ENCODE data around the gene SPOCD1. TPM values are rescaled to one million over a fixed set of nuclear protein-coding genes. Genes with fewer than 3 reads are reported as not detected.

Gene SPOCD1
- total RNA-seq, 1 experiment from 2014 or later, result 0.66 TPM

DNA sequence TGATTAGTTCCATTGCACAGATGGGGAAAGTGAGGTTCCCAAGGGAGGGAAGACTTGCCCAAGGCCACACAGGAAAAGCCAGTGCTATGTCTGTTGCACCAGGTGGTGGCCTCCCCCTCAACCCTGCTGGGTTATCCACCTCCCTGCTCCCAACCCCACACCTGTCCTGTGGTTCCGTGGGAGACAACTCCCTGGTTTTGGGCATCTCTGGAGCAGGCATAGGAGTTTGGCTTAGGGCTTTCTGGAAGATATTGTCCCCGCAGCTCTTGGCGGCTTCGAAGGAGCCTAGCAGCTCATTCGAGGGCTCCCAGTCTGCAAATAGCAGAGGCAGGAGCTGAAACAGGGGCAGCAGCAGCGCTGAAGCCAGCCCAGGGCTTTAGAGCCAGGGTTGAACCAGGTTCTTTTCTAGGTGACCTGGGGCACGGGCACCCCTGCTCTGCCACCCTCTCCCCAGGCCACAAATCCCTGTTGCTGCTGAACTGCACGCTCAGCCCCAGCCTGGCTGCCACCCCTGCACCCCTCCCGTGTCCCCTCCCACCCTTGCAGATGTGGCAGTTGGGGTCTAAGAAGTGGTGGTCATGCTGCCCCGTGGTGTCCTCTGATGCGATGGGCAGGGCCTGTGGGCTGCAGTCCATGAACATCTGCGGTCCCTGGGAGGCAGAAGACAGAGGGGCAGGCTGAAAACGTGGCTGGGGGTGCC is 22.1 kb downstream of the SPOCD1 start:
- no peak overlapping the region for H3K27ac Mint-ChIP-seq (ENCODE audit: unreplicated experiment)

GRCh38 chr1:31793086-31793485 is 22.7 kb downstream of the SPOCD1 start:
- H3K4me3 Mint-ChIP-seq (ENCODE audit: unreplicated experiment), result no peak overlapping the region
- no peaks in the 10 kb centered on the region for H3K4me1 Mint-ChIP-seq (ENCODE audit: low read depth, unreplicated experiment)
- no TSS peak for BruUV-seq (replicated peaks)
- no peak overlapping the region for H3K27ac Mint-ChIP-seq (ENCODE audit: unreplicated experiment)
- no peak for DNase-seq
- H3K27me3 Mint-ChIP-seq (ENCODE audit: insufficient read depth, unreplicated experiment), result no peaks in the 10 kb centered on the region
- 0 out of 2 replicates have a peak, but pooled peaks cover 4% of the 10 kb centered on the region for H3K4me1 ChIP-seq
- intact Hi-C loops (cut with micrococcal nuclease; ENCODE audit: unreplicated experiment), result no loop called here
- TF ChIP-seq, protein P1, sequence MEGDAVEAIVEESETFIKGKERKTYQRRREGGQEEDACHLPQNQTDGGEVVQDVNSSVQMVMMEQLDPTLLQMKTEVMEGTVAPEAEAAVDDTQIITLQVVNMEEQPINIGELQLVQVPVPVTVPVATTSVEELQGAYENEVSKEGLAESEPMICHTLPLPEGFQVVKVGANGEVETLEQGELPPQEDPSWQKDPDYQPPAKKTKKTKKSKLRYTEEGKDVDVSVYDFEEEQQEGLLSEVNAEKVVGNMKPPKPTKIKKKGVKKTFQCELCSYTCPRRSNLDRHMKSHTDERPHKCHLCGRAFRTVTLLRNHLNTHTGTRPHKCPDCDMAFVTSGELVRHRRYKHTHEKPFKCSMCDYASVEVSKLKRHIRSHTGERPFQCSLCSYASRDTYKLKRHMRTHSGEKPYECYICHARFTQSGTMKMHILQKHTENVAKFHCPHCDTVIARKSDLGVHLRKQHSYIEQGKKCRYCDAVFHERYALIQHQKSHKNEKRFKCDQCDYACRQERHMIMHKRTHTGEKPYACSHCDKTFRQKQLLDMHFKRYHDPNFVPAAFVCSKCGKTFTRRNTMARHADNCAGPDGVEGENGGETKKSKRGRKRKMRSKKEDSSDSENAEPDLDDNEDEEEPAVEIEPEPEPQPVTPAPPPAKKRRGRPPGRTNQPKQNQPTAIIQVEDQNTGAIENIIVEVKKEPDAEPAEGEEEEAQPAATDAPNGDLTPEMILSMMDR (IDR thresholded peaks at IDR 0.05; ENCODE audit: insufficient read depth in 1 of 2, low read depth in 1 of 2, low read length in 1 of 2, severe bottlenecking in 1 of 2, unreplicated experiment in 1 of 2), result no peak
- ChIA-PET POLR2A (no interaction called here), CTCF (no interaction called here)
- H3K4me3 ChIP-seq (ENCODE audit: low read depth, low read length), result no peak overlapping the region
- no peaks in the 10 kb centered on the region for H3K9me3 Mint-ChIP-seq (ENCODE audit: unreplicated experiment)
- H3K36me3 ChIP-seq (ENCODE audit: control insufficient read depth, insufficient read depth, low read length), result no peaks in the 10 kb centered on the region
- H3K36me3 Mint-ChIP-seq (ENCODE audit: insufficient read depth, unreplicated experiment), result no peaks in the 10 kb centered on the region
- H3K9me3 ChIP-seq, result no peaks in the 10 kb centered on the region
- no peaks in the 10 kb centered on the region for H3K27me3 ChIP-seq (replicated peaks; ENCODE audit: control insufficient read depth, insufficient read depth, low read length)

More for the DNA sequence above, 22.1 kb downstream of the SPOCD1 start:
- DNase-seq, result no peak
- BruUV-seq (replicated peaks), result no TSS peak
- no peak overlapping the region for H3K4me3 ChIP-seq (ENCODE audit: low read depth, low read length)
- POLR2A ChIA-PET, result no interaction called here
- intact Hi-C loops (cut with micrococcal nuclease; ENCODE audit: unreplicated experiment), result no loop called here
- no peaks in the 10 kb centered on the region for H3K9me3 Mint-ChIP-seq (ENCODE audit: unreplicated experiment)
- H3K9me3 ChIP-seq, result no peaks in the 10 kb centered on the region
- no peaks in the 10 kb centered on the region for H3K4me1 Mint-ChIP-seq (ENCODE audit: low read depth, unreplicated experiment)
- no peaks in the 10 kb centered on the region for H3K36me3 Mint-ChIP-seq (ENCODE audit: insufficient read depth, unreplicated experiment)
- no peaks in the 10 kb centered on the region for H3K27me3 Mint-ChIP-seq (ENCODE audit: insufficient read depth, unreplicated experiment)
- H3K4me1 ChIP-seq, result 0 out of 2 replicates have a peak, but pooled peaks cover 4% of the 10 kb centered on the region
- TF ChIP-seq, protein P1 (IDR thresholded peaks at IDR 0.05; ENCODE audit: insufficient read depth in 1 of 2, low read depth in 1 of 2, low read length in 1 of 2, severe bottlenecking in 1 of 2, unreplicated experiment in 1 of 2), result no peak
- no peak overlapping the region for H3K4me3 Mint-ChIP-seq (ENCODE audit: unreplicated experiment)
- H3K27me3 ChIP-seq (replicated peaks; ENCODE audit: control insufficient read depth, insufficient read depth, low read length), result no peaks in the 10 kb centered on the region
- CTCF ChIA-PET, result no interaction called here
- H3K36me3 ChIP-seq (ENCODE audit: control insufficient read depth, insufficient read depth, low read length), result no peaks in the 10 kb centered on the region

GRCh38 chr1:31792541-31792940 is 23.3 kb downstream of the SPOCD1 start:
- Histone ChIP-seq H3K9me3 (no peaks in the 10 kb centered on the region), H3K27me3 (replicated peaks; ENCODE audit: control insufficient read depth, insufficient read depth, low read length) (no peaks in the 10 kb centered on the region), H3K4me1 (0 out of 2 replicates have a peak, but pooled peaks cover 7% of the 10 kb centered on the region), H3K4me3 (ENCODE audit: low read depth, low read length) (no peak overlapping the region), H3K36me3 (ENCODE audit: control insufficient read depth, insufficient read depth, low read length) (no peaks in the 10 kb centered on the region)
- Mint-ChIP-seq H3K4me1 (ENCODE audit: low read depth, unreplicated experiment) (no peaks in the 10 kb centered on the region), H3K27ac (ENCODE audit: unreplicated experiment) (no peak overlapping the region), H3K9me3 (ENCODE audit: unreplicated experiment) (no peaks in the 10 kb centered on the region), H3K27me3 (ENCODE audit: insufficient read depth, unreplicated experiment) (no peaks in the 10 kb centered on the region), H3K36me3 (ENCODE audit: insufficient read depth, unreplicated experiment) (no peaks in the 10 kb centered on the region), H3K4me3 (ENCODE audit: unreplicated experiment) (no peak overlapping the region)
- intact Hi-C loops (cut with micrococcal nuclease; ENCODE audit: unreplicated experiment), result no loop called here
- no TSS peak for BruUV-seq (replicated peaks)
- TF ChIP-seq, protein P1 (IDR thresholded peaks at IDR 0.05; ENCODE audit: insufficient read depth in 1 of 2, low read depth in 1 of 2, low read length in 1 of 2, severe bottlenecking in 1 of 2, unreplicated experiment in 1 of 2), result no peak
- ChIA-PET POLR2A (no interaction called here), CTCF (no interaction called here)
- DNase-seq, result no peak
